SIG-M5 treated with dmso at 0.1 percent for 504 hours (cell line): ENCODE results near the gene JMJD1C.
"Not testable (repeated sequence)": the region's sequence is repeated elsewhere in the genome, so short reads cannot be mapped to it uniquely, and the experiment has no call there.

ENCODE experiments used
- DNase-seq: peaks from one replicate; lab custom pipeline; 2025; ENCODE audit not compliant: unreplicated experiment; lab: John Stamatoyannopoulos, UW

Gene JMJD1C

GRCh38 chr10:63304146-63304545 is 161.6 kb downstream of the JMJD1C start:
- no peak for DNase-seq

DNA sequence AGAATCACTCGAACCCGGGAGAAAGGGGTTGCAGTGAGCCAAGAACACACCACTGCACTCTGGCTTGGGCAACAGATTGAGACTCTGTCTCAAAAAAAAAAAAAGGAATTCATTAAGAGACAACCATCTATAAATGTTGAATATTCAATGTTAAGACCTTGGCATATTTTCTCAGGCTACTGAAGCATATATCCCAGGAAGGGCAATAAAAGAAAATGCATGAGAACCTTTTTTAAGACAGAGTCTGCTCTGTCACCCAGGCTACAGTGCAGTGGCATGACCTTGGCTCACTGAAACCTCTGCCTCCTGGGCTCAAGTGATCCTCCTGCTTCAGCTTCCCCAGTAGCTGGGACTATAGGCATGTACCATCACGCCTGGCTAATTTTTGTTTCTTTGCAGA is 165.0 kb downstream of the JMJD1C start:
- DNase-seq: no peak

GRCh38 chr10:63297941-63298340 is 167.8 kb downstream of the JMJD1C start:
- no peak for DNase-seq

- DNase-seq: peak; percentile 9
Measured at GRCh38 chr10:63294781-63295180, 171.0 kb downstream of the JMJD1C start.

GRCh38 chr10:63292847-63293246 is 172.9 kb downstream of the JMJD1C start:
- not testable (repeated sequence) for DNase-seq

DNA sequence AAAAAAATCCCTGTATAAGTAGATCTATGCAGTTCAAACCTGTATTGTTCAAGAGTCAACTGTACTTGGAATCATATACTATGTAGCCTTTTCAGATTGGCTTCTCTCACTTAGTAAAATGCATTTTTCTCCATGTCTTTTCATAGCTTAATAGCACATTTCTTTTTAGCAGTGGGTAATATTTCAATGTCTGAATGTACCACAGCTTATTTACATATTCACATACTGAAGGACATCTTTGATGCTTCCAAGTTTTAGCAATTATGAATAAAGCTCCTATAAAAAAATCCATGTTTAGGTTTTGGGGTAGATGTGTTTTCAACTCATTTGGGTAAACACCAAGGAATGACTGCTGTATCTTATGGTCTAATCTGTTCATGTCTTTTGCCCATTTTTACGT is 177.6 kb downstream of the JMJD1C start:
- DNase-seq: no peak

- no peak for DNase-seq
Measured at GRCh38 chr10:63286754-63287264, 179.0 kb downstream of the JMJD1C start.

- DNase-seq: no peak
Measured at GRCh38 chr10:63286340-63286739, 179.4 kb downstream of the JMJD1C start.

DNA sequence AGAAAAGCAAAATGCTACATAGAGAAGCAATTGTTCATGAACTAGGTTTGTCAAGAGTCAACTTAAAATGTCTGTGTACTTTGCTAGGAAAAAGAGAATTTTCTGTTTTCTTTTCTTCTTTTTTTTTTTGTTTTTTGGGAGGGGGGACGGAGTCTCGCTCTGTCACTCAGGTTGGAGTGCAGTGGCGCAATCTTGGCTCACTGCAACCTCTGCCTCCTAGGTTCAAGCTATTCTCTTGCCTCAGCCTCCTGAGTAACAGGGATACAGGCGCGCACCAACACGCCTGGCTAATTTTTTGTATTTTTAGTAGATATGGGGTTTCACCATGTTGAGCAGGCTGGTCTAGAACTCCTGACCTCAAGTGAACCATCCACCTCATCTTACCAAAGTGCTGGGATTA is 181.9 kb downstream of the JMJD1C start:
- DNase-seq: not testable (repeated sequence)

DNA sequence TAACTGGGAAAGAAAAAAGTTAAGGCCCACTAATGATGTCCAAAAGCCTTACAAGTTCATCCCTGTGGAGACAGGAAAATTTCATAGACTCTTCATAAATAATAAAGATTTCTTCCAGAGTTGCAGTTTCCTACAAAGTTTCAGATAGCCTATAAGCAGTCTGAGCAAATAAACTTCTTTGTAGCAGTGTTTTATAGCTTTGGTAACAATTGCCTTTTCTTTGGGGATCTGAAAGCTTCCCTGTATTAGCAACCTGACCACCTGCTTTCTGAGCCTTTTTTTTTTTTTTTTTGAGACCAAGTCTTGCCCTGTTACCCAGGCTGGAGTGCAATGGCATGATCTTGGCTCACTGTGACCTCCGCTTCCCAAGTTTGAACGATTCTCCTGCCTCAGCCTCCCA is 182.7 kb downstream of the JMJD1C start:
- DNase-seq: no peak

DNA sequence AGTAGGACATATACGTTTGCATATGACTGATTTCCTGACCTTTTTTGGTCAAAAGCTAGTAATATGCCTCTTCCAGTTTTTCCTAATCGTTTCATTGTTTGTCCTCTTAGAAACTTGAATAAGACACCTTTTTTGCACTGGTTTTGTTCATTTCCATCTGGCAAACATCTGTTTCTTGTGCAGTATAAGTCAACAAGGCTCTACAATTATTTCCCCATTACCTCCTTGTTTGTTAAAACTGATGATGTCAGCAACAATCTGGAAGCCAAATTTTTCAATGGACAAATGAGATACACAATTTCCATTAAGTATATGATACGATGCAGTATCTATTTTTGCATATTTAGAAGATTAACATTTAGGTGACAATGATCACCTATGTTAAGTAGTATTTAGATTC is 183.8 kb downstream of the JMJD1C start:
- DNase-seq: no peak

GRCh38 chr10:63280386-63280785 is 185.4 kb downstream of the JMJD1C start:
- DNase-seq: no peak

DNA sequence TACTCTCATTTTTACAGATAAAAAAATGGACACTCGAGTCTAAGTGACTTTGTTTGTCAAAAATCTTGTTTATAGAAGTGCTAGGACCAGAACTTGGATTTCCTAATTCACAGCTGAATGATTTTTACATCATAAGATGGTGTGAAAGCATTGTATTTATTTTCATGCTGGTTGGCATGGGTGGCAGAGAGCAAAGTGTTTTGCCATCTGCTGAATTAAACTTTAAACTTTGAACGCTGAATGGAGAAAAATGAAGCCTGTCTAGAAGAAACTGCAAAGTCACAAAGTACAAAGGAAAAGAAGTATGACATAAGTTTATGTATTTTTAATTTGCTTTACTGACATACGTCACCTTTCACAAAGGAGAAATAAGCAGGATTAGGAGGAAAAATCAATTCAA is 190.7 kb downstream of the JMJD1C start:
- no peak for DNase-seq

DNA sequence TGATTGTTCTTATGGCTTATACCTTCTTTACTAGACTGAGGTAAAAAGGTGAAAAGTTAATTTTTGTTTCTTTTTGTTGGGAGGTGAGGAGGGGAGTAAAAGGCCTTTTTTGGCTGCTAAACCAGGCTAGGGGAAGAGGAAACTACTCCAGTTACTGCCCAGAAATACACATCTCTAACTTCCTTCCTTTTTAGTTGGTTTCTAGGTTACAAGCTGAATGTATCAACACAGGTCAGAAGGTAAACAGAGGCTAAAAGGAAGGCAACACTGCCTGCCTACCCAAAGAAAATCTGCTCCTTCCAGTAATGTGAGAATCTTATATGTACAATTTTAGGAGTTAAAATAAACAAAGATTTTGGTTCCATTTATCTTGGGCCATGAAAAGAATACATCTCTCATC is 192.2 kb downstream of the JMJD1C start:
- peak; percentile 78 for DNase-seq

DNA sequence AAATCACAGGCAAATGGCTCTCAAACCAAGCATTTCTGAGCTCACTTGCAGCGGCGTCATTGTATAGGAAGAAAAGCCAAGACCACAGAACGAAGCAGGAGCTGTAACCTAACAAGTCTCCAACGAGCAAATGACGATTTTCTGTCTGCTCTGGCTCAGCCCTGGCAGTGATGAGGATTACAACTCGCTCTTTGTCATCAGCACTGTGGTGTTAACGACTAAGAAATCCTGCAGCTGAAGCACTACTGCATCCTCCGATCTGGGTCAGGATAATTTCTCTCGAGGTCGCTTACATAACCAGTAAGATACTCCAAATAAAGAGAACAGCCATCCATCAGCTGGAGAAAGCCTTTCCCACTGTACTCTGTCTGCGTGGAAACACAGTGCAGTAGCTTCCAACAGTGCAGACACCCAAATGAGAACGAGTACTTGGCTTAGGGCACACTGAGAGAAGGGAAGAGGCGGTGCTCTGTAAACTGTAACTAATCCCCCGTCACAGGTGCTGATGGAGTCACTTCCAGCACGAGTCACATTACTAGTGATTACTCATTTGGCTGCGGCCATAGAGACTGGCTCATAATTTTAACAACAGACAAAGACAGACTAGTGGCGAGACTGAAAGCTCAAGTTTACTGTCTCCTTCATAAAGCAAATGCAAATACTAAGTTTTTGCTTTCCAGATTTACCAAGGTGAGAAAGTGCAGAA is 196.8 kb downstream of the JMJD1C start:
- peak; percentile 94 for DNase-seq

GRCh38 chr10:63268149-63268797 is 197.5 kb downstream of the JMJD1C start:
- DNase-seq: peak; percentile 15

GRCh38 chr10:63267414-63268148 is 198.2 kb downstream of the JMJD1C start:
- DNase-seq: peak; percentile 64

DNA sequence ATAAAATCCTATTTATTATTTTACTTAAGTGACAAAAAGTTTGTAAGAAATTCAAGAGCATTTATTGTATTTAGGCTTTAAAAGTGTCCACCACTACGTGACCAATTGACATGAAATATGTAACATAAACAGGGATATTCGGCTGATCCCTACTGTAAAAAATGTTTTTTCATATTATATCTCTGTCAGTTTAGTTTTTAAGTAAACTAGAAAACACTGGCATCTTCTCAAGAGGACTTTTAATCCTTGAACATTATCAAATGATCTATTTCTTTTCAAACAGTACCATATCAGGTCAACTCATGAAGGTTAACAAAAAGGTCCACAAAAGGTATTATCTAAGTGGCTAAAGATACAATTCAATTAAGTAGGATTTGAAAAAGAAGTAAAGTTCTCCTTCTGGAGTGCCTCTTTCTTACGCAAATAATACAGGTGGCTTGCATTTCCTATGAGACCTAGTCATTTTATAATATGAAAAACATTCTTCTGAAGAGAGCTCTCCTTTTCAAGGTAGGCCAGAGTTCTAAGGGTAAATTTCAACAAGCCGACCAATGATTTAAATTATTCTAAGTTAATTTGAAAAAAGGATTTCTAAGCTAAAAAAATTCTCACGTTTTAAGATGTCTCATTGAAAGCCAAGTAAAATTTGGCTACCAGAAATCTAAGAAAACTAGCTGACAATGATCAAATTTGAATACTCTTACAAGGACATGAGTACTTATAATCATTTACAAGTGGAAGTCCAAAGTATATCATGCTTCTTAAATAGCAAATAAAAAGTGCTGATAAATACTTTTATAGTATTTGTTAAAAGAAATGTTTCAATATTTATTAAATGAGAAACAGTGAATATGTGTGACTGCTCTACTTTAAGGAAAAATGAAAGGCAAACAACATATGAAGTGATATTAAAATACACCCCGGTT is 199.1 kb downstream of the JMJD1C start:
- DNase-seq: no peak

DNA sequence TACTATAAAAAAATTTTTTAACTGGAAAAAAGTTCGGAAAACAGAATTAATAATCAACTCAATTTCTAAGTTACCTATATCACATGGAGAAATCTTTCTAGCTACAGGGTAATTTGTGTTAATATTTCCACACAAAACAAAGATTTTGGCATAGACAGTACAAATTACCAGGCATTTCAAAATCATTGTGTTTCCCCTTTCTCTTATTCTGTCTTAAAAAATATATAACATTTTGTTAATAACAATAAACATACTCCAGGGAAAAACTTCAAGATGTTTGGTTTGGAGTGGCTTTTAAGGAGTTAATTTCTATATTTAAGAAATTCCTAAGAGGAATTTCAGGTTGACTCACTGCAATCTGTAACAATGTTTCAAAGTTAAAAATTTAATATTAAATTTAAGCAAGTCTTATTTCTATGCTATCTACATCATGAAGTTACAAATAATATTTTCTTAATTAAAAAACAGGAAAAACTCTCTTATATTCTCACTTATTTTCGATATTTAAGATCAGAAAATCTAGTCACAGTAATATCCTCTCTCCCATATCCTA is 200.0 kb downstream of the JMJD1C start:
- DNase-seq: no peak

DNA sequence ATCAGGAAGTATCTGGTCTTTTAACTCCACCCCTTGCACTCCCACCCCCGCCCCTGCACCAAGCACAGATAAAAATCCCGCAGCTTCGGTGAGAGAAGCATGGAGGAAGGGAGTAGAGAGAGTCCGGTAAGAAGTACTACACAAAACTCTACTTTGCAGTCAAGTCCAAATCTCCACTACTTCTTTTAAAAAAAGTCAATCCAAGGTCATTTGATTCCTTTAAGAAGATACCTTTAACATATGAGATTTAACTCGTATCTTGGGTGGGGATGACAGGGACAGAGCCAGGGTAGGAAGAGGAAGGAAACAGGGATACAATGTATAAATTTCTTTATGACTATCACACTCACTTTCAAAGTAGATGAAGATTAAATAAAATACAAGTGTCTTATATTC is 200.6 kb downstream of the JMJD1C start:
- peak; percentile 42 for DNase-seq
